Activated CD8-positive, alpha-beta T cell treated with anti-CD3 and anti-CD28 coated beads for 36 hours (primary cell): Measurements from ENCODE around the gene MSTO1. TPM values are rescaled to one million over a fixed set of nuclear protein-coding genes. Genes with fewer than 3 reads are reported as not detected.
"Not testable (repeated sequence)": the region's sequence is repeated elsewhere in the genome, so short reads cannot be mapped to it uniquely, and the experiment has no call there.

Experiments
- ATAC-seq: fragments of 200-7000 bp; cut with Tn5 transposase; one replicate; pipeline ENCODE4 v1.10.0; 2021; ENCODE audit warnings: mild to moderate bottlenecking, moderate library complexity
- CTCF ChIA-PET: fragments of 350-600 bp; sonication (Branson Sonifier 250); formaldehyde crosslinking; loops from one replicate; lab custom pipeline; 2021; ENCODE audit warnings: antibody characterized with exemption; lab: Charles Lee
- POLR2A ChIA-PET: fragments of 350-600 bp; sonication (Branson Sonifier 250); formaldehyde crosslinking; loops from one replicate; lab custom pipeline; 2021; ENCODE audit warnings: antibody characterized with exemption; lab: Charles Lee
- DNase-seq: peaks from one replicate; pipeline ENCODE4 v3.0.0-alpha.2; 2020
- H3K27ac Mint-ChIP-seq: one replicate; pipeline ENCODE4 v1.8.0; 2021; ENCODE audit warnings: mild to moderate bottlenecking, mixed read lengths
- H3K27me3 Mint-ChIP-seq: one replicate; pipeline ENCODE4 v1.8.0; 2021; ENCODE audit warnings: mixed read lengths
- H3K36me3 Mint-ChIP-seq: one replicate; pipeline ENCODE4 v1.8.0; 2021; ENCODE audit warnings: low read depth, mixed read lengths
- H3K4me1 Mint-ChIP-seq: one replicate; pipeline ENCODE4 v1.8.0; 2021; ENCODE audit warnings: low read depth, mixed read lengths
- H3K4me3 Mint-ChIP-seq: one replicate; pipeline ENCODE4 v1.8.0; 2021; ENCODE audit warnings: mild to moderate bottlenecking, moderate library complexity, mixed read lengths
- H3K9me3 Mint-ChIP-seq: one replicate; pipeline ENCODE4 v1.8.0; 2021; ENCODE audit warnings: mixed read lengths
- intact Hi-C: fragments of 100-400 bp; cut with micrococcal nuclease; formaldehyde crosslinking; loops from one replicate; pipeline ENCODE4 v1.10.0; 2022
- total RNA-seq, 2 experiments: library from RNA; stranded (reverse); gene quantifications; one replicate each; pipeline ENCODE4 v1.2.3, GENCODE V29; 2021
- TF ChIP-seq, protein P1 (sequence below): fragments of 200-600 bp; IDR thresholded peaks from one replicate; pipeline ENCODE4 v1.8.0; 2022; ENCODE audit warnings: antibody characterized with exemption, mild to moderate bottlenecking

Gene MSTO1
- total RNA-seq, 2 experiments from 2014 or later: 52.3 to 57.1 TPM

- TF ChIP-seq, protein P1, sequence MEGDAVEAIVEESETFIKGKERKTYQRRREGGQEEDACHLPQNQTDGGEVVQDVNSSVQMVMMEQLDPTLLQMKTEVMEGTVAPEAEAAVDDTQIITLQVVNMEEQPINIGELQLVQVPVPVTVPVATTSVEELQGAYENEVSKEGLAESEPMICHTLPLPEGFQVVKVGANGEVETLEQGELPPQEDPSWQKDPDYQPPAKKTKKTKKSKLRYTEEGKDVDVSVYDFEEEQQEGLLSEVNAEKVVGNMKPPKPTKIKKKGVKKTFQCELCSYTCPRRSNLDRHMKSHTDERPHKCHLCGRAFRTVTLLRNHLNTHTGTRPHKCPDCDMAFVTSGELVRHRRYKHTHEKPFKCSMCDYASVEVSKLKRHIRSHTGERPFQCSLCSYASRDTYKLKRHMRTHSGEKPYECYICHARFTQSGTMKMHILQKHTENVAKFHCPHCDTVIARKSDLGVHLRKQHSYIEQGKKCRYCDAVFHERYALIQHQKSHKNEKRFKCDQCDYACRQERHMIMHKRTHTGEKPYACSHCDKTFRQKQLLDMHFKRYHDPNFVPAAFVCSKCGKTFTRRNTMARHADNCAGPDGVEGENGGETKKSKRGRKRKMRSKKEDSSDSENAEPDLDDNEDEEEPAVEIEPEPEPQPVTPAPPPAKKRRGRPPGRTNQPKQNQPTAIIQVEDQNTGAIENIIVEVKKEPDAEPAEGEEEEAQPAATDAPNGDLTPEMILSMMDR: peak; percentile 76
- no peak overlapping the region for H3K4me3 Mint-ChIP-seq
- ChIA-PET POLR2A (no interaction called here), CTCF (interaction anchor here (0.7 to 2.1 kb wide), 4 partner anchors 23 to 341 kb away, joined by 3 to 19 read pairs (median 3); partner anchors contain the start of gene CLK2)
- no peaks in the 10 kb centered on the region for H3K9me3 Mint-ChIP-seq
- H3K27ac Mint-ChIP-seq: no peak overlapping the region
- intact Hi-C loops: loop anchor here (10.0 kb wide), 1 partner anchor 337 kb away; the partner anchor contains the start of gene ENTREP3
- DNase-seq: peak; percentile 34
- peak; percentile 75 for ATAC-seq
- H3K27me3 Mint-ChIP-seq: no peaks in the 10 kb centered on the region
- H3K36me3 Mint-ChIP-seq: no peaks in the 10 kb centered on the region
- H3K4me1 Mint-ChIP-seq: peaks cover 2% of the 10 kb centered on the region
These were observed 18.2 kb upstream of the MSTO1 start for GRCh38 chr1:155591770-155592169.

DNA sequence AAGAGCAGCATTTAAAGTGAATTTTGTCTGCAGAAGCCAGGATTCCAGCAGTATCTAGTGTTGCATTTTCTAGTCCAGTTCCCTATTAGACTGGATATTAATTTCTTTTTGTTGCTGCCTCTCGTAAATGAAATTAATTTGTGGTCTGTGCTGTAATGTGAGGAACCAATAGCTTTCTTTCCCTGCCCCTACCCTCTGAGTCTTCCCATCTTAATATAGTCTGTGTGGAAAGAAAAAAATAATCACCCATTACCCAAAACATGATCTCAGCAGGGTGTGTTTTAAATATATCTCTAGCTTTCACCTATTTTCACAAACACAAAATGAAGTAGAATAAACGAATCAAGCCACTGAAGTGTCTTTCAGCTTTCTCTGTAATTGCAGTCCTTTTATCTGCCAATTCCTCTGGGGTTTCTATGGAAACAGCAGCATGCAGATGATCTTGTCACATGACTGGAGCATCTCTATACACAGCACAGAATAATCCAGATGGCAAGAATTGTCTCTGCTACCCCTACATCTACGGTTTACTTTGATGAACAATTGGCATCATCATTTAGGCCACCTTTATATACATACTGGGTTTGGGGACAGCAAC lies 14.0 kb upstream of the MSTO1 start:
- ATAC-seq, DNase-seq, H3K27ac Mint-ChIP-seq, H3K4me3 Mint-ChIP-seq, H3K36me3 Mint-ChIP-seq, H3K27me3 Mint-ChIP-seq, H3K9me3 Mint-ChIP-seq, POLR2A ChIA-PET: not testable (repeated sequence)
- intact Hi-C loops: loop anchor here (10.0 kb wide), 1 partner anchor 341 kb away; the partner anchor contains the start of gene ENTREP3
- CTCF ChIA-PET: interaction anchor here (0.8 to 3.2 kb wide), 3 partner anchors 11 to 345 kb away, joined by 3 to 19 read pairs (median 4); no protein-coding TSS in a partner anchor
- peaks cover 12% of the 10 kb centered on the region for H3K4me1 Mint-ChIP-seq

- Mint-ChIP-seq H3K36me3 (no peaks in the 10 kb centered on the region), H3K4me1 (peaks cover 12% of the 10 kb centered on the region), H3K4me3 (no peak overlapping the region), H3K27me3 (no peaks in the 10 kb centered on the region), H3K27ac (no peak overlapping the region), H3K9me3 (no peaks in the 10 kb centered on the region)
- ChIA-PET CTCF (interaction anchor here (0.8 to 3.2 kb wide), 3 partner anchors 11 to 346 kb away, joined by 3 to 19 read pairs (median 4); no protein-coding TSS in a partner anchor), POLR2A (no interaction called here)
- intact Hi-C loops: loop anchor here (10.0 kb wide), 1 partner anchor 342 kb away; the partner anchor contains the start of gene ENTREP3
- DNase-seq (no peak), ATAC-seq (no peak)
- TF ChIP-seq, protein P1: no peak
These were observed 13.2 kb upstream of the MSTO1 start for GRCh38 chr1:155596864-155597263.

- ChIA-PET CTCF (interaction anchor here (1.0 to 3.2 kb wide), 2 partner anchors 11 to 348 kb away, joined by 4 to 19 read pairs; no protein-coding TSS in a partner anchor), POLR2A (interaction anchor here (1.0 kb wide), 1 partner anchor 36 kb away, joined by 3 read pairs; the partner anchor contains the start of gene ASH1L)
- Mint-ChIP-seq H3K4me3 (peak overlapping the region; percentile 51), H3K4me1 (peaks cover 10% of the 10 kb centered on the region), H3K36me3 (no peaks in the 10 kb centered on the region), H3K27me3 (no peaks in the 10 kb centered on the region), H3K9me3 (no peaks in the 10 kb centered on the region), H3K27ac (peak overlapping the region; percentile 40)
- intact Hi-C loops: loop anchor here (10.0 kb wide), 1 partner anchor 344 kb away; the partner anchor contains the start of gene ENTREP3
- TF ChIP-seq, protein P1: no peak
- DNase-seq (peak; percentile 15), ATAC-seq (peak; percentile 42)
These were observed 11.1 kb upstream of the MSTO1 start for GRCh38 chr1:155598842-155599331.

GRCh38 chr1:155599828-155600572 lies 10.0 kb upstream of the MSTO1 start:
- H3K4me1 Mint-ChIP-seq, DNase-seq, H3K4me3 Mint-ChIP-seq, CTCF ChIA-PET, H3K36me3 Mint-ChIP-seq, ATAC-seq, H3K27ac Mint-ChIP-seq, H3K9me3 Mint-ChIP-seq, H3K27me3 Mint-ChIP-seq, POLR2A ChIA-PET: not testable (repeated sequence)
- intact Hi-C loops: loop anchor here (10.0 kb wide), 1 partner anchor 345 kb away; the partner anchor contains the start of gene ENTREP3
